HG02759 (cell line): ENCODE measurements around the gene ZNF853.
A peak's percentile ranks its signal among the peaks of the same experiment; 100 is the strongest.
"Not testable (repeated sequence)": the region's sequence is repeated elsewhere in the genome, so short reads cannot be mapped to it uniquely, and the experiment has no call there.

Experiments
- ATAC-seq: cut with Tn5 transposase; IDR thresholded peaks from one replicate; pipeline ENCODE4 v1.9.1; 2021; ENCODE audit warnings: mild to moderate bottlenecking, moderate library complexity; ENCODE audit not compliant: unreplicated experiment

The ZNF853 gene

GRCh38 chr7:6614953-6615722 is at the start of gene ZNF853:
ZNF853 (plus strand) TSS chr7:6615610; CDS start chr7:6616175, 565 bp downstream.
- no peak for ATAC-seq

GRCh38 chr7:6565655-6566054 is 49.8 kb upstream of the ZNF853 start:
- ATAC-seq: no peak

GRCh38 chr7:6567886-6568285 is 47.5 kb upstream of the ZNF853 start:
- ATAC-seq: no peak

- ATAC-seq: no peak
Observed at GRCh38 chr7:6571160-6571779, 44.1 kb upstream of the ZNF853 start.

- no peak for ATAC-seq
Observed at GRCh38 chr7:6575281-6576023, 40.0 kb upstream of the ZNF853 start.

- ATAC-seq: no peak
Observed at GRCh38 chr7:6576024-6576866, 39.2 kb upstream of the ZNF853 start.

GRCh38 chr7:6576867-6577368 is 38.5 kb upstream of the ZNF853 start:
- not testable (repeated sequence) for ATAC-seq

- ATAC-seq: peak; percentile 98
Observed at GRCh38 chr7:6577369-6578113, 37.9 kb upstream of the ZNF853 start, which contains the start of gene ZDHHC4. ZDHHC4 (plus strand) TSS chr7:6577454; CDS start chr7:6580562, 3,108 bp downstream.

- no peak for ATAC-seq
Observed at GRCh38 chr7:6578114-6579084, 37.0 kb upstream of the ZNF853 start.

GRCh38 chr7:6579446-6579845 is 36.0 kb upstream of the ZNF853 start:
- ATAC-seq: no peak

- ATAC-seq: not testable (repeated sequence)
Observed at GRCh38 chr7:6585746-6586432, 29.5 kb upstream of the ZNF853 start.

GRCh38 chr7:6588566-6588965 is 26.8 kb upstream of the ZNF853 start:
- ATAC-seq: no peak

- ATAC-seq: no peak
Observed at GRCh38 chr7:6589151-6589828, 26.1 kb upstream of the ZNF853 start.

- peak; percentile 89 for ATAC-seq
Observed at GRCh38 chr7:6589829-6590644, 25.4 kb upstream of the ZNF853 start, which contains the start of gene INTS15. INTS15 (plus strand) TSS chr7:6590021; CDS start chr7:6590284, 263 bp downstream.

GRCh38 chr7:6590645-6591110 is 24.7 kb upstream of the ZNF853 start:
- peak; percentile 31 for ATAC-seq

- no peak for ATAC-seq
Observed at GRCh38 chr7:6600093-6600492, 15.3 kb upstream of the ZNF853 start.
